Inflammatory macrophage (primary cell): ENCODE results near the gene RPTN.

Experiments used
- DNase-seq, 2 donors: peaks; one replicate each; pipeline ENCODE4 v3.0.0-alpha.2; 2020 to 2022

RPTN gene

DNA sequence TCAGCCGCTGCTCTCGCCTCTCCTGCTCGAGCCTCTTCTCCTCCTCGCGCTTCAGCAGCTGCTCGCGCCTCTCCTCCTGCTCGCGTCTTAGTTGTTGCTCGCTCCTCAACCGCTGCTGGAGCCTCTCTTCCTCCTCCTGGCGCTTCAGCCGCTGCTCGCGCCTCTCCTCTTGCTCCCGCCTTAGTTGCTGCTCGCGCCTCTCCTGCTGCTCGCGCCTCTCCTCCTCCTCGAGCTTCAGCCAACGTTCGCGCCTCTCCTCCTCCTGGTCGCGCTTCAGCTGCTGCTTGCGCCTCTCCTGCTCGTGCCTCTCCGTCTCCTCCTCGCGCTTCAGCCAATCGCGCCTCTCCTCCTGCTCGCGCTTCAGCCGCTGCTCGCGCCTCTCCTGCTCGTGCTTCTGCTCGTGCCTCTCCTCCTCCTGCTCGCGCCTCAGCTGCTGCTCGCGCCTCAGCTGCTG, 47.5 kb downstream of the RPTN start:
- no peak for DNase-seq

DNA sequence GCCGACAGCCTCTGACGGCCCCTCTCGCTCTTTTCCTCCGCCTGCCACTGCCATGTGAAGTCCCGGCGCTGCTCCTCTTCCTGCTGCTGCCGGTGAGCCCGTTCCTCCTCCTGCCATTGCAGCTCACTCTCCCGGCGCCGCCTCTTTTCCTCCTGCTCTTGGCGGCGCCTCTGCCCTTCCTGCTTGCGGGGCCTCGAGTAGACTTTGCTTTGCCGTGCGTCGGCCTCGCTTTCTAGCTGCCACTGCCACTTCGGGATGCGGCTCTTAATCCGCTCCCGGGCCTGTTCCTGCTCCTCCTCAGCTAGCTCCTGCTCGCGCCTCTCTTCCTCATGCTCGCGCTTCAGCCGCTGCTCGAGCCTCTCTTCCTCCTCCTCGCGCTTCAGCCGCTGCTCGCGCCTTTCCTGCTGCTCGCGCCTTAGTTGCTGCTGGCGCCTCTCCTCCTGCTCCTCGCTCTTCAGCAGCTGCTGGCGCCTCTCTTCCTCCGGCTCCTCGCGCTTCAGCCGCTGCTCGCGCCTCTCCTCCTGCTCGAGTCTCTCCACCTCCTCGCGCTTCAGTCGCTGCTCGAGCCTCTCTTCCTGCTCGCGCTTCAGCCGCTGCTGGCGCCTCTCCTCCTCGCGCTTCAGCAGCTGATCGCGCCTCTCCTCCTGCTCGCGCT, 48.0 kb downstream of the RPTN start:
- DNase-seq: peak; percentile 16 to 22

DNA sequence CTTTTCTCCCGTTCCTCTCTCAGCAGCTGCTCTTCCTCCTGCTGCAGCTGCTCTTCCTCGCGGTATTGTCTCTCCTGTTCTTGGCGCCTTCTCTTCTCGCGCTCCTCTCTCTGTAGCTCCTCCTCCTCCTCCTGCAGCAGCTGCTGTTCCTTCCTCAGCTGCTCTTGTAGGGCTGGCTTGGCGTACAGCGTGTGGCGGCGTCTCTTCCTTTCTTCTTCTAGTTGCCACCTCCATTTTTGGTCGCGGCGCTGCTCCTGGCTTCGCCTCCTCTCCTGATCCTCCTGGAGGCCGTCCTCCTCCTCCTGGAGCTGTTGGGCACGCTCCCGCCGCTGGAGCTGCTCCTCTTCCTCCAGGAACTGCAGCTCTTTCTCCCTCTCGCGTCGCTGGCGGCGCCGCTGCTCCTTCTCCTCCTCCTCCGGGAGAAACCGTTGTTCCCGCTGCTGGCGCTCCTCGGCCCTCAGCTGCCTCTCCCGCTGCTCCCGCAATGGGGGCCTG, 48.6 kb downstream of the RPTN start:
- peak; percentile 17 to 19 for DNase-seq

DNA sequence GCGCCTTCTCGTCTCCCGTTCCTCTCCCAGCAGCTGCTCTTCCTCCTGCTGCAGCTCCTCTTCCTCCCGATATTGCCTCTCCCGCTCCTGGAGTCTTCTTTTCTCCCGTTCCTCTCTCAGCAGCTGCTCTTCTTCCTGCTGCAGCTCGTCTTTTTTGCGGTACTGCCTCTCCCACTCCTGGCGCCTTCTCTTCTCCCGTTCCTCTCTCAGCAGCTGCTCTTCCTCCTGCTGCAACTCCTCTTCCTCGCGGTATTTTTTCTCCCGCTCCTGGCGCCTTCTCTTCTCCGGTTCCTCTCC, 49.1 kb downstream of the RPTN start:
- DNase-seq: no peak

DNA sequence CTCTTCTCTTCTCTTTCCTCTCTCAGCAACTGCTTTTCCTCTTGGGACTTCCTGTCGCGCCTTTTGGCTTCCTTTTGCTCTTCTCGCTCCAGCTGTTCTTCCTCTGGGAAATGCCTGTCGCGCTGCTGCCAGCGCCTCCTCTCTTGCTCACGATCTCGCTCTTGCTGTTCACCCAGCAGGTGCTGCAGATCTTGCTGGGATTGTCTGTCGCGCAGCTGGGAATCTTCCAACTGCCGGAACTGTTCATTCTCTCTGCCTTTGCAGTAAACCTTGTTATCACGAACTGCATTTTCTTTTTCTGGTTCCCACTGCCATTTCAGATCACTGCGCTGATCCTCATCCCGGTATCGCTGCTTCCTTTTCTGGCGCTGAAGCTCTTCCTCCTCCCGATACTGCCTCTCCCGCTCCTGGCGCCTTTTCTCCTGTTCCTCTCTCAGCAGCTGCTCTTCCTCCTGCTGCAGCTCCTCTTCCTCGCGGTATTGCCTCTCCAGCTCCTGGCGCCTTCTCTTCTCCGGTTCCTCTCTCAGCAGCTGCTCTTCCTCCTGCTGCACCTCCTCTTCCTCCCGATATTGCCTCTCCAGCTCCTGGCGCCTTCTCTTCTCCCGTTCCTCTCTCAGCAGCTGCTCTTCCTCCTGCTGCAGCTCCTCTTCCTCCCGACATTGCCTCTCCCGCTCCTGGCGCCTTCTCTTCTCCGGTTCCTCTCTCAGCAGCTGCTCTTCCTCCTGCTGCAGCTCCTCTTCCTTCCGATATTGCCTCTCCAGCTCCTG, 49.6 kb downstream of the RPTN start:
- DNase-seq: no peak

DNA sequence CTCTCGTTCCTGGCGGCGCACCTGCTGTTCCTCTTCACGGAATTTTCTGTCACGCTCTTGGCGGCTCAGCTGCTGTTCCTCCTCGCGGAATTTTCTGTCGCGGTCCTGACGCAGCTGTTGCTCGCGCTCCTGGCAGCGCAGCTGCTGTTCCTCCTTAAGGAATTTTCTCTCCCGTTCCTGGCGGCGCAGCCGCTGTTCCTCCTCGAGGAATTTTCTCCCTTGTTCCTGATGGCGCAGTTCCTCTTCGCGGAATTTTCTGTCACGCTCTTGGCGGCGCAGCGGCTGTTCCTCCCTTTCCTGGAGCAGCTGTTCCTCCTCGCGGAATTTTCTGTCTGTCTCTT, 50.2 kb downstream of the RPTN start:
- no peak for DNase-seq

DNA sequence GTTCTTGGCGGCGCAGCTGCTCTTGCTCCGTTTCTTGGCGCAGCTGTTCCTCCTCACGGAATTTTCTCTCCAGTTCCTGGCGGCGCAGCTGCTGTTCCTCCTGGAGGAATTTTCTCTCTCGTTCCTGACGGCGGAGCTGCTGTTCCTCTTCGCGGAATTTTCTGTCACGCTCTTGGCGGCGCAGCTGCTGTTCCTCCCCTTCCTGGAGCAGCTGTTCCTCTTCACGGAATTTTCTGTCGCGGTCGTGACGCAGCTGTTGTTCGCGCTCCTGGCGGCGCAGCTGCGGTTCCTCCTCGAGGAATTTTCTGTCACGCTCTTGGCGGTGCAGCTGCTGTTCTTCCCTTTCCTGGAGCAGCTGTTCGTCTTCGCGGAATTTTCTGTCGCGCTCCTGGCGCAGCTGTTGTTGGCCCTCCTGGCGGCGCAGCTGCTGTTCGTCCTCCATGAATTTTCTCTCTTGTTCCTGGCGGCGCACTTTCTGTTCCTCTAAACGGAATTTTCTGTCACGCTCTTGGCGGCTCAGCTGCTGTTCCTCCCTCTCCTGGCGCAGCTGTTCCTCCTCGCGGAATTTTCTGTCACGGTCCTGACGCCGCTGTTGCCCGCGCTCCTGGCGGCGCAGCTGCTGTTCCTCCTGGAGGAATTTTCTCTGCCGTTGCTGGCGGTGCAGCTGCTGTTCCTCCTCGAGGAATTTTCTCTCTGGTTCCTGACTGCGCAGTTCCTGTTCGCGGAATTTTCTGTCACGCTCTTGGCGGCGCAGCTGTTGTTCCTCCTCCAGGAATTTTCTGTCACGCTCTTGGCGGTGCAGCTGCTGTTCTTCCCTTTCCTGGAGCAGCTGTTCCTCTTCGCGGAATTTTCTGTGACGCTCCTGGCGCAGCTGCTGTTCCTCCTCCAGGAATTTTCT, 50.8 kb downstream of the RPTN start:
- DNase-seq: peak; percentile 36 to 63

DNA sequence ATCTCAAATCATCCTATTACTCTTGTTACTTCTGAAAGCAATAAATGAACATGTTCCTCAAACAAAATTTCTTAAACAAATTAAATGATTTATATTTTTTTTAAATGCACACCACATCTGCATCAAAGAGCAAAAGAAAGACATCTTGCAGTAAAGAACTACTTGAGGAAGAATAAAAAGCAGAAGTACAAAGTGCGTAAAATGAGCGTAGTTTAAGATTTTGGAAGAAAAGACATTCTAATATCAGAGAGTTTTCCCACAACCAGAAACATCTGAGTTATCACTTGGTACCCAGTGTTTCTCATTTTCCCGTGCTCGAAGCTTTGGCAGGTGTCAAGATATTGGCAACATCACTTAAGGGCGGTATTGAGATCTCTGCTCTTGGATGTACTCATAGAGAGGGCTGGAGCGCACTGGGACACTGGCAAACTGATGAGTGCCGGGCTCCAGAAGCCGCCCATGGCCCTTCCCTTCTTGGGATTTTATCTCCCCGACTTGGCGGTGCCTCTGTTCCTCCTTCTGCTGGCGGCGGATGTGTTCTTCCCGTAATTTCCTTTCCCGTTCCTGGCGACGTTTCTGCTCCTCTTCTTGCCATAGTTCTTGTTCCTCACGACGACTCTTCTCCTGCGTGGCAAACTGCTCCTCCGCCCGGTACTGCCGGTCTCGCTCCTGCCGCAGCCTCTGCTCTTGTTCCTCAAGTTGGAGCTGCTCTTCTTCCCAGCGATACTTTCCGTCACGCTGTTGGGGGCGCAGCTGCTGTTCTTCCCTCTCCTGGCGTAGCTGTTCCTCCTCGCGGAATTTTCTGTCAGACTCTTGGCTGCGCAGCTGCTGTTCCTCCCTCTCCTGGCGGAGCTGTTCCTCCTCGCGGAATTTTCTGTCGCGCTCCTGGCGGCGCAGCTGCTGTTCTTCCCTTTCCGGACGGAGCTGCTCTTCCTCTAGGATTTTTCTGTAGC, 51.7 kb downstream of the RPTN start:
- DNase-seq: peak; percentile 10 to 24

DNA sequence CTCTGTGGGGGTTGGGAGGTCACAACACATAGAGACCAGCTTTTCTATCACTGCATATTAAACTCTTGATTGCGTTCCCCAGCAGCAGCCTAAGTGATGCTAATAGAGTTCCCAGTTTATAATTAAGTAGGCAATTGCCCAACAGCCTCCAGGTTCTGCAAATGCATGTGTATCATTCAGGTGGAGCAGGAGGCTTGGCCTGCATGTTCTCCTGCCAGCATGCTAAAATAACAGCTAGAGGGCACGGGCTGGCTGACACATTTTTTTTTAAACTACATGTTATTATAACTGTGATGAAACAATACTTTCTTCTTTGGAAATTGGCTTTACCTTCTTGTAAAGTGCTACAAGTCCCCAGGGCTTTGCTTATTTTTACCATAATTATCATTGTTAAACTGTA, 54.2 kb downstream of the RPTN start:
- no peak for DNase-seq
